Measurements from ENCODE around the gene CAMTA1.
A peak's percentile ranks its signal among the peaks of the same experiment; 100 is the strongest.

Gene CAMTA1

DNA sequence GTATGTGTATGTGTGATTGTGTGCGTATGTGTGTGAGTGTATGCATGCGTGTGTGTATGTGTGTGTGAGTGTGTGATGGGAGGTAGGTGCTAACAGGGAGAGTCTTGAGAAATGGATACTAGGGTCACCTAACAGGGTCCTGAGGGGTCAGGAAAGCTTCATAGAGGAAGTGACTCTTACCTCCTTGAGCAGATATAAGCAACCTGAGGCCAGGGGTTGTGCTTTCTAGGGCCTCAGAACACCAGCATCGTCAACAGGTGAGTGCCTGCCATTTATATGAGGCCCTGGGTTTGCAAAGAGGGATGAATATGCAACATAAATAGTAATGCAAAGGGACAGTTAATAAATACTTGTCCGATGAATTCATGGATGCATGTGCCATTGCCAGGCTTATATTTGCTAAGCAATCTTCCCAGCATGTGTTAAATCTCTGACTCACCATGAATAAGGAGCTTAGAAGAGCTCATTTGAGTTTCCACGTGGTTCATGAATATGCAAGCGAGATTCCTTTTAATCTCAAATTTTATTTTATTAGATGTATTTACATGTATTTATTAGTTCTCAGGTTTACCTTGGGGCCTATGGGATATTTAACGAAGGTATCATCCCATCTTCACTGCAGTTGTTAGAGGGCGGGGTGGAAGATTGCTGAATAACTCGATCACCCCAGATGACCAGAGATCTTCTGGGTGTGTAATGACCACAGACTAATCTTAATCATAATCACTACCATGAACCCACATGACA lies 438.3 kb downstream of the CAMTA1 start:
- TF ChIP-seq, protein P1, sequence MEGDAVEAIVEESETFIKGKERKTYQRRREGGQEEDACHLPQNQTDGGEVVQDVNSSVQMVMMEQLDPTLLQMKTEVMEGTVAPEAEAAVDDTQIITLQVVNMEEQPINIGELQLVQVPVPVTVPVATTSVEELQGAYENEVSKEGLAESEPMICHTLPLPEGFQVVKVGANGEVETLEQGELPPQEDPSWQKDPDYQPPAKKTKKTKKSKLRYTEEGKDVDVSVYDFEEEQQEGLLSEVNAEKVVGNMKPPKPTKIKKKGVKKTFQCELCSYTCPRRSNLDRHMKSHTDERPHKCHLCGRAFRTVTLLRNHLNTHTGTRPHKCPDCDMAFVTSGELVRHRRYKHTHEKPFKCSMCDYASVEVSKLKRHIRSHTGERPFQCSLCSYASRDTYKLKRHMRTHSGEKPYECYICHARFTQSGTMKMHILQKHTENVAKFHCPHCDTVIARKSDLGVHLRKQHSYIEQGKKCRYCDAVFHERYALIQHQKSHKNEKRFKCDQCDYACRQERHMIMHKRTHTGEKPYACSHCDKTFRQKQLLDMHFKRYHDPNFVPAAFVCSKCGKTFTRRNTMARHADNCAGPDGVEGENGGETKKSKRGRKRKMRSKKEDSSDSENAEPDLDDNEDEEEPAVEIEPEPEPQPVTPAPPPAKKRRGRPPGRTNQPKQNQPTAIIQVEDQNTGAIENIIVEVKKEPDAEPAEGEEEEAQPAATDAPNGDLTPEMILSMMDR (IDR thresholded peaks at IDR 0.05; ENCODE audit: control insufficient read depth, extremely low read depth, insufficient read depth) = no peak
- no peak overlapping the region for H3K4me3 ChIP-seq (ENCODE audit: low read depth, low read length)
- no peak for DNase-seq (ENCODE audit: low read depth)

- TF ChIP-seq, protein P1 (IDR thresholded peaks at IDR 0.05; ENCODE audit: control insufficient read depth, extremely low read depth, insufficient read depth) = no peak
- H3K4me3 ChIP-seq (ENCODE audit: low read depth, low read length) = no peak overlapping the region
- no peak for DNase-seq (ENCODE audit: low read depth)
These were observed 438.9 kb downstream of the CAMTA1 start for GRCh38 chr1:7224081-7224534.

DNA sequence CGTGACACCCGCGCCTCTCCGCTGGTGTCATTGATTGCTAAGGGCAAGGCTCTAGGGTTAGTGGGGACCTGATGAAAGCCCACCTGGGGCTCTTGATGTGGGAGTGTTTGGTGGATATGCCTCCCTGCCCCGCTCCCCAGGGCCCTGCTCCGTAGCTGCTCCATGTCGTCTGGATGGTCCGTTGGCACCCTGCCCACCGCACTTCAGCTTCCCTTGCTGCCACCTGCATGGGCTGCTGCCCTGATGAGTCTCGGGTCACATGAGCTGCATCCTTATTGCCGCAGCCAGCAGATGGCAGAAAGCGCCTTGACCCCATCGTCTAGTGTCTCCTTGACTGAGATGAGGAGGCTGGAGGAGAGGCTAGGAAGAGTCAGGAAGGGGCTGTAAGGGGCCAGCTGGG lies 439.4 kb downstream of the CAMTA1 start:
- TF ChIP-seq, protein P1 (IDR thresholded peaks at IDR 0.05; ENCODE audit: control insufficient read depth, extremely low read depth, insufficient read depth) = peak; percentile 39
- no peak overlapping the region for H3K4me3 ChIP-seq (ENCODE audit: low read depth, low read length)
- no peak for DNase-seq (ENCODE audit: low read depth)

DNA sequence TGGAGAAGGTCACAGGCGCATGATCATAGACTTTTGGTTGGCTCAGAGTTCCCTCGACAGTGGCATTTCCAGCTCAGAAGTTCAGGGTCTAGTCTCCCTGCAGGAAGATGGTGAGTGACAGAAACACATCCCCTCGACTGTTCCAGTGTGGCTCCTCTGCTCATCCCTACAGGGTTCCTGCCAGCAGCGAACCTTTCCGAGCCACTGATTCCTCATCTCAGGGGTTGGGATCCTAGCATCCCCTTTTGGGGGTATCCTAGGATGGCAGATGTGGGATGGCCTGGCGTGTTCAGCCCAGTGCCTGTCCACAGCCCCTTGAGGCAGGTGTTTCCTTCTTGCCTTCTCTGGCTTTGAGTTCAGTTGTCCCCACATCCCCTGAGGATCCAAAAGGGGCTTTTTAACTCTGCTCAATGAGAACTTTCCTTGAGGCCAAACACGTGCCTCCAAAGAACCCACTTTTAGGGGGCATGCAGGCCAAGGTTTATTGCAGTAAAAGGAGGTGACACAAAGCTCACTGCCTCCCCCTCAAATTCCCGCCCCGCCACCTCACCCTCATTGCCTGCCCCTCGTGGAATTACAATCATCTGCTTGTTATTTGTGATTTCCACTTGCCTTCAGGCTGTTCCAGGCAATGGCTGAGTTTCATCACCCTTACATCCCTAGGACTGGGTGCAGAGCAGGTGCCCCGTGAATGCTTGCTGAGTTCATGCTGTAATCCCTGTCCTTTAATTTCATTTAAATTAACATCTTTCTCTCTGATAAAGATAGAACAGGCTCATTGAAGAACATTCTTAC lies 440.7 kb downstream of the CAMTA1 start:
- H3K4me3 ChIP-seq (ENCODE audit: low read depth, low read length) = no peak overlapping the region
- DNase-seq (ENCODE audit: low read depth) = no peak
- TF ChIP-seq, protein P1 (IDR thresholded peaks at IDR 0.05; ENCODE audit: control insufficient read depth, extremely low read depth, insufficient read depth) = no peak

DNA sequence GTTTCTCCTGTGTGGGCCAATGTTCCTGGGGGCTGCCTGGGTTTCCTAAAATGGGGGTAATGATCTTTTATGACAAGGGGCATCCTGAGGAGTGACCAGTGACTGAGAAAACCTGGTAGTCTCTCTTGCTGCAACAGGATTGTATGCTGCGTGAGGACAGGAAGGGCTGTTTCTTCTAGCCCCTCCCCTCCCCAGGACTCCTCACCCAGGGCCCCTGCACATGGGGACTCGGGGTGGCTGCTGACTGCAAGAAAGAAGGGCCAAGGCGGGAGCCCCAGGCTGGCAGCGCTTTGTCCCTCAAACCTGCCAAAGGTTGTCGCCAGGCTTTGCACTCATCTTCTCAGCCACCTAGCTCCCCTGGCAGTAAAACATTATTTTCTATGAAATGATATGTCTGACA lies 442.4 kb downstream of the CAMTA1 start:
- TF ChIP-seq, protein P1 (IDR thresholded peaks at IDR 0.05; ENCODE audit: control insufficient read depth, extremely low read depth, insufficient read depth) = no peak
- no peak overlapping the region for H3K4me3 ChIP-seq (ENCODE audit: low read depth, low read length)
- no peak for DNase-seq (ENCODE audit: low read depth)

DNA sequence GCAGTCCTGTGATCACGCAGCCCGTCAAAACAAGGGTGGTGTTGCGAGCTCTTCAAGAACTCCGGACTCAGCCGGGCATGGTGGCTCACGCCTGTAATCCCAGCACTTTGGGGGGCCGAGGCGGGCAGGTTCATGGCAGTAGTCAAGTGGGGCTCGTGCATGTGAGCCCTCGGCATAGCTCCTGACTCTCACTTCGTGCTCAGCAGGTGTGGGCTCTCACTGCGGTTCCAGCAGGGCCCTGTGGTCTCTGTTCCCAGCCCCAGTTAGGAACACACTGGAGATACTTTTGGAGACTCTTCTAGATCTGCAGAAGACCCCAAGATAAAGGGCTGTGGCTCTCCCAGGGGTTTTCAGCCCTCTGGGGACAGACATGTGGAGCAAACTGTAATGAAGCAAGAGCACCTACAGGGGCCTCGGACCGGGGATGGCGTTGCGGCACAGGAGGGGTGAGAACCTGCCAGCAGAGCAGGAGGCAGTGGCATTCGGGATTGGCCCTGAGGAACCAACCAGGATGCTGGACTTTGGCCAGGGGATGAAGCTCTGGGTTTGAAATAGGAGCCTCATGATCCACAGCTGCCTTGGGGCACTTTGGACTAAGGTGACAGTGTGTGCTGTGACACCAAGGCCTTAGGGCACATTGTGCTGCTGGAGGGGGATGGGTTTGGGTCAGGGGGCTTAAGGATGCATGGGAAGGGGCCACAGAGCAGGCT lies 443.2 kb downstream of the CAMTA1 start:
- TF ChIP-seq, protein P1 (IDR thresholded peaks at IDR 0.05; ENCODE audit: control insufficient read depth, extremely low read depth, insufficient read depth) = no peak
- no peak for DNase-seq (ENCODE audit: low read depth)
- H3K4me3 ChIP-seq (ENCODE audit: low read depth, low read length) = no peak overlapping the region
